M059J (cell line): Measurements from ENCODE around the gene PHLDA3. TPM values are rescaled to one million over a fixed set of nuclear protein-coding genes. Genes with fewer than 3 reads are reported as not detected.
A peak's percentile ranks its signal among the peaks of the same experiment; 100 is the strongest.

ENCODE experiments used
- DNase-seq: peaks from one replicate; pipeline ENCODE4 v3.0.0-alpha.2; 2012; ENCODE audit warnings: low read depth
- total RNA-seq: library from RNA; depleted of rRNA; stranded (reverse); fragments of >200 nt; shearing (Covaris generic); gene quantifications from 2 replicates; pipeline ENCODE4 v1.2.3, GENCODE V29; 2014; rRNA removed

The PHLDA3 gene
- total RNA-seq: 7.6 and 17.3 TPM in 2 replicates

DNA sequence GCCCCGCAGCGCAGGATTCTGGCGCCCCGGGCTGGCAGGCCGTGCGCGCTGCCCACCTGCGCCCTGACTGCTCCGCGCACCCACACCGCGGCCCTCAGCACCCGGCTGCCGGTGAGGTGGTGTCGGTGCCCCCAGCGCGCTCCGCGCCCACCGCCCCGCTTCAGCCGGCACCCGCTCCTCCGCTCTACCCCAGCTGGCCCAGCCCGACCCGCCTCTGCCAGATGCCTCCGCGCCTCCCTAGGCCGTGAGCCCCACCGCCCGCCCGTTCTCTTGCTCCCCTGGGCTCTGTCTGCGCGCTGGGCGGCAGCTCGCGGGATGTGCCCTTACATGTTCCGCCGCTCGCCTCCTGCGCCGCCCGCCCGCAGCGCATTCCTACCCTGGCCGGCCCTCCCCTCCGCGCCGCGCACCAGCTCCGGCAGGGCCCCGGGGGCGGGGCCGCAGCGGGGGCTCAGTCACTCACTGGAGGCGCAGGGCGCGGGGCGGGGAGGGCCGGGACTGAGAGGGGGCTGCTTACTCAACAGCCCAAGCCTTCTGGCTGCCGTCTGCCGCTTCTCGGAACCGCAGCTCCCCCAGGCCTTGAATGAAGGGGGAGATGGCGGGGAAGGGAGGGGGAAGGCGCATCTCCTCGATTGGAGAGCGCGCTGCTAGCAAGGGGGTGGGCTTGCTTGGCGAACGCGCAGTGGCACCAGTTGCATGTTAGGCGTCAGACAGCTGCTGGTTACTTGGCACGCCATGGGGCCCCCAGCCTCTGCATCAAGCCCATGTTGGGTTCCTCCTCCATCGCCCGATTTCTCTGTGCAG lies at the start of gene PHLDA3:
Gene PHLDA3 (minus strand): TSS at position 345 of the 801 bp plus-strand sequence. CDS start 402 bp downstream, outside the sequence.
- peak; percentile 77 for DNase-seq

- no peak for DNase-seq
These were observed 49.1 kb upstream of the PHLDA3 start for GRCh38 chr1:201518071-201518470.

DNA sequence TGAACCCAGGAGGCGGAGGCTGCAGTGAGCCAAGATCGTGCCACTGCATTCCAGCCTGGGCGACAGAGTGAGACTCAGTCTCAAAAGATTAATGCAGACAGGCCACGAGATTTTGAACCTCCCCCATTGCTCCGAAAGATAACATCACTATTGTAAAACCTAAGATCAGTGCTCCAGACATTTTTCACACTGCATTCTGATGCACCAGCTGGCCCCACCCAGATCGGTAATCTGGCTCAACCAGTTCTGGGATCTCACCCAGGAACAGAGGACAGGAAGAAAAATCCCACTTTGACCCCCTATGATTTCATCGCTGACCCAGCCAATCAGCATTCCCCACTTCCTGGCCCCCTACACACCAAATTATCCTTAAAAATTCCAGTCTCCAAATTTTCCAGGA lies 48.6 kb upstream of the PHLDA3 start:
- DNase-seq: no peak

- DNase-seq: no peak
These were observed 47.6 kb upstream of the PHLDA3 start for GRCh38 chr1:201516511-201517127.

- DNase-seq: no peak
These were observed 46.9 kb upstream of the PHLDA3 start for GRCh38 chr1:201515895-201516294.

- no peak for DNase-seq
These were observed 46.2 kb upstream of the PHLDA3 start for GRCh38 chr1:201515062-201515750.

DNA sequence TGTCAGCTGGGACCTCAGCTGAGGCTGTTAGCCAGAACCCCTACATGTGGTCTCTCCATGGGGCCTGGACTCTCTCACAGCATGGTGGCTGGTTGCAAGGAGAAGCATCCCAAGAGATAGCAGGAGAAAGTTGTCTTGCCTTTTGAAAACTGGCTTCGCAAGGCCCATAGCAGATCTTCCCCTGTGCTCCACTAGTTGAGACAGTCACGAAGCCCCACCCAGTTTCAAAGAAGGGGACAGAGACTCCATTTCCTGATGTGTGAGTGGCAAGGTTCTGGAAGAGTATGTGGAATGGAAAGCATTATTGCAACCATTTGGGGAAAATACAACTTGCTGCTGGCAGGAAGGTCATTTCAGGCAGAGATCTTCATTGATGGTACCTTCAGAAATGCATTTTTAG lies 45.5 kb upstream of the PHLDA3 start:
- DNase-seq: no peak

- DNase-seq: no peak
These were observed 44.7 kb upstream of the PHLDA3 start for GRCh38 chr1:201513498-201514243.

DNA sequence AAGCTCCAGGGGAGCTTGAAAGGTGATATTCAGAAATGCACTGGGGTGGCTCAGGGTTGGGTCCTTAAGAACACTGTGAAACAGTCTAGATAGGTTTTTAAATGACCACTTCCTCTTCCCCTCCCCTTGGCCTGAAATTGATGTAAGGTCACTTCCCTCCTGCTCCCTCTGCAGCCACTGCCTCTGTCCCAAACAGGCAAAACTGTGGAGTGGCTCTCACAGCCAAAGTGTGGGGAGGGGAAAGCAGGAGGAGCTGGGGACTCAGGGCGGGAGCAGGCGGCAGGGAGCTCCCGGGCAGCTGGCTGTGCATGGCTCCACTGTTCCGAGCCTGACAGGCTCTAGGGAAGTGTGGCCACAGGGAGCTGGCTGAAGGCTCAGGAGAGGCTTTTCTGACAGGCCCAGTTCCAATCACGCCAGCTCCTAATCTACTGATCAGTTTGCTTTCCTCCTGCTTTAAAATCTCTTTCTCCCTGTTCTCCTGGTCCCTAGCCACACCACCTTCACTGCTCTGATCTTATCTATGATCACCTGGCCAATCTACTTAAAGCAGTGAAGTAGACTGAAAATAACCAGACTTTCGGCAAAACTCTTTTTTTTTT lies 43.1 kb upstream of the PHLDA3 start:
- DNase-seq: peak; percentile 38

- no peak for DNase-seq
These were observed 42.5 kb upstream of the PHLDA3 start for GRCh38 chr1:201511396-201511940.

DNA sequence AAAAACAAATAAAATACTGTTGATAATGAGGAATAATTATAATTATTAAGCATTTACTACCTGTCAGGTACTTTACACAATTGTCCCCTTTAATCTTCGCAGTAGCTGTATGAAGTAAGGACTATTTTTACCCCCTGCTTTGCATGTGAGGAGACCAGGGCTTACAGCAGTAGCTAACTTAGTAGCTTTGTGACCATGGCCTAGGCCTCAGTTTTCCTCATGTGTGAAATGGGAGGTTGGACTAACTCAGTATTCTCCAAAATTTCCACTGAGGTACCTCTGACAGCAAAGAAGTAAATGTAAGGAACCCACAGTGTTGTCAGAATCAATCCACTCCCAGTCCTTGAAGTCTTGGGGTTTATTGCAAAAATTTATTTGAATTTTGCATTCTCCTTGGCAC lies 41.7 kb upstream of the PHLDA3 start:
- no peak for DNase-seq

GRCh38 chr1:201509601-201510374 lies 40.8 kb upstream of the PHLDA3 start:
- DNase-seq: no peak

GRCh38 chr1:201508809-201509208 lies 39.8 kb upstream of the PHLDA3 start:
- DNase-seq: peak; percentile 90

GRCh38 chr1:201507360-201507675 lies 38.3 kb upstream of the PHLDA3 start:
- DNase-seq: no peak

DNA sequence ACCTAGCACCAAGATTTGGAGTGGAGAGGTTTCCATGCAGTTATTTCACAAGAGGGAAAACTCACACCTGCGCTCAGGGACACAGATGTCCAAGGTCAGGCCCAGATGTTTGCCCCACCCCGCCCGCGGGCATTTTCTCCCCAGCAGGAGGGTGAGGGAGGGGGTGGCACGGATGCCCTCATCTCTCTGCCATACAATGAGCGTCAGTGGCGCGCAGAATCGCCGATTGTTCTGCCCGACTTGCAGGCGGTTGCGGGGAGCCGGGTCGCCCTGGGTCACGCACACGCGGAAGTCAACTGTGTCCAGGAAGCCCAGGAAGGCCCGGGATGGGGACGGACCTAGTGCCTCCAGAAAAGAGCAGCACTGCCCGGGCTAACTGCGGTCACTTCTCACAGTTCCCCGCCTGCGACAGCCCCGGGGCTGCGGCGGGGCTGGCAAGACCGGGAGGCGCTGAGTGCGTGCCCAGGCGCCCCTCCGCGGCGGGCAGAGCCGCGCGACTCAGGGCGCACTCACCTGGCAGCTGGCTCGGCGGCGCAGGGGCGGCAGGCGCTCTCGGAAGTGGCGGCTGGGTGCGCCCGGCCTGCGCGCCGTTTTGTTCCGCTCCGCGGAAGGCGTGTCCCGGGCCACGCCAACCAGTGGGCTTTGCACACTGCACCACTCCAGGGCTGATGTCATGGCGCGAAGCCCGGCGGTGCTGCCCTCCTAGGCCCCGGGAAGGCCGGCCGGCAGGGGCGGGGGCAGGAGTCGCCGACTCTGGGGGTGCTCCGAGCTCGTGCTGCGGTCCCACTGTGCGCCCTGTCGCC lies 37.8 kb upstream of the PHLDA3 start, which contains the start of gene CSRP1:
Gene CSRP1 (minus strand): TSS at position 567 of the 803 bp plus-strand sequence. CDS start 10,820 bp downstream, outside the sequence.
- peak; percentile 77 for DNase-seq

DNA sequence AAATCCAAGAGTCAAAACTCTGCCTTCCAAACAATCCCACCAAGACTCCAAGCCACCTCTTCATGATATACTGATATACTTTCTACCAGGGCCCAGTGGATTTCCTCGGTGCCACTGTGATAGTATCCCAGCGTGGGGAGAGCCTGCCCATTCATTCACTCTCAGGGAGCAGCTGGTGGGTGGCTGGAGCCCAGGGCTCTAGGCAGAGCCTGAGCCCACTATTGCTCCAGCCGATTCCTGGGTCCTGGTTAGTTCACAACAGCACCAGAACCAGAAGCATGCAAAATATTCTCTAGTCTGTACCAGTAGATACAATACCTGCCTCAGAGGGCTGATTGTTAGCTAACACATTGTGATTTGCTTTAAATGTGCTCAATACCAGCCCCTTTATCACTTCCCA lies 37.1 kb upstream of the PHLDA3 start:
- no peak for DNase-seq

DNA sequence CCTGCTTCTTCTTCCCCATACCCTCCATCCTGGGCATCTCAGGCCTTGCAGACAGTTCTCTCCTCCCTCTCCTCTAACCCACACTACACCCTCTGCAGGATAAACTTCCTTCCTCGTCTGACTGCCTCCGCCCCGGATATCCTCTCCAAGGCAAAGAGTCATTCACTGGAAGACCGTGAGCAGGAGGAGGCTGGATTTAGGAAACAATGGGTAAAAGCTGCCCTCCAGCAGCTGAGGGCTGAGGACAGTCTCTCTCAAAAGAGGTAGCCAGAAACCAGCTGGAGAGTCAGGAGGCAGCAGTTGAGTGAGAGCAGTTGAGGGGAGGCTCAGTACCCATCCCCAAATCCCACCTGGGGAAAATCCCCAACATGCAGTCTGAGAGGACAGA lies 36.5 kb upstream of the PHLDA3 start:
- DNase-seq: peak; percentile 86

DNA sequence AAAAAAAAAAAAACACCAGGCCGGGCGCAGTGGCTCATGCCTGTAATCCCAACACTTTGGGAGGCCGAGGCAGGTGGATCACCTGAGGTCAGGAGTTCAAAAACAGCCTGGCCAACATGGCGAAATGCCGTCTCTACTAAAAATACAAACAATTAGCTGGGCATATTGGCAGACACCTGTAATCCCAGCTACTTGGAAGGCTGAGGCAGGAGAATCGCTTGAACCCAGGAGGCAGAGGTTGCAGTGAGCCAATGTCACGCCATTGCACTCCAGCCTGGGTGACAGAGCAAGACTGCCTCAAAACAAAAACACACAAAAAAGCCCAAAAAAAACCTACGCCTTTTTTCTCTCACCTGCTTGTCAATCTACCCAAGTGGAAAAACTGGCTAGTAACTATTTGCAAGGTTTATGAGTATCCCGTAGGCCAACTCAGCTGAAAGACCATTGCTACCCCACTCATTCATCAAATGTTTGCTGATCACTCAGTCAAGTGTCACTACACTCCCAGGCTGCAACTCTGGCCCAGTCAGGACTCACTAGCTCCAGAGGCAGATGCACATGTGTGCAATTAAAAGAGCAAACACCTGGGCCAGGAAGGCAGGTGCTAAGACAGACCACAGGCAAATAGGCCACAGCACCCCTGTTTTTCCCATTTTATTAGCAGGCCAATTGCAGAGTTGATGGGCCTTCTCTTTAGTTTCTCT lies 36.0 kb upstream of the PHLDA3 start:
- no peak for DNase-seq

DNA sequence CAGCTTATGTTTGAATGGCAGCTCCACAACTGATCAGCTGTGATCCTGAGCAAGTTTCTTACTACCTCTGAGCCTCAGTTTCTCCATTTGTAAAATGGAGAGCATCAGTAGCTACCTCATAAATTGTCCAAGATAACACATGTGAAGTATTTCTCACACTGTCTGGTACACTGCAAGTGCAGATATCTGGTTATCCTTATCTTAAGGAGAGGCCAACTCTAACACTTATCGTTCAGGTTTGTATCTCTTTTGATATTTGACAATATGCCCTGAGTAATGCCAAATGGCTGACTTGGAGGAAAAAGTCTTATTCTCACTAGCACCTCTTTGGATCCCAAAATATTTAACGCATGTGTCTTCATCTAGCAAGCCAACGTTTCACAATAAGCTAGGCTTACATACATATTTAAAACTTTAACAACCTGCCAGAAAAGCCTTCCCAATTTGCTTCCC lies 35.2 kb upstream of the PHLDA3 start:
- DNase-seq: no peak
